Measurements from ENCODE around the gene PRPF6. TPM values are rescaled to one million over a fixed set of nuclear protein-coding genes. Genes with fewer than 3 reads are reported as not detected.

The PRPF6 gene, protein sequence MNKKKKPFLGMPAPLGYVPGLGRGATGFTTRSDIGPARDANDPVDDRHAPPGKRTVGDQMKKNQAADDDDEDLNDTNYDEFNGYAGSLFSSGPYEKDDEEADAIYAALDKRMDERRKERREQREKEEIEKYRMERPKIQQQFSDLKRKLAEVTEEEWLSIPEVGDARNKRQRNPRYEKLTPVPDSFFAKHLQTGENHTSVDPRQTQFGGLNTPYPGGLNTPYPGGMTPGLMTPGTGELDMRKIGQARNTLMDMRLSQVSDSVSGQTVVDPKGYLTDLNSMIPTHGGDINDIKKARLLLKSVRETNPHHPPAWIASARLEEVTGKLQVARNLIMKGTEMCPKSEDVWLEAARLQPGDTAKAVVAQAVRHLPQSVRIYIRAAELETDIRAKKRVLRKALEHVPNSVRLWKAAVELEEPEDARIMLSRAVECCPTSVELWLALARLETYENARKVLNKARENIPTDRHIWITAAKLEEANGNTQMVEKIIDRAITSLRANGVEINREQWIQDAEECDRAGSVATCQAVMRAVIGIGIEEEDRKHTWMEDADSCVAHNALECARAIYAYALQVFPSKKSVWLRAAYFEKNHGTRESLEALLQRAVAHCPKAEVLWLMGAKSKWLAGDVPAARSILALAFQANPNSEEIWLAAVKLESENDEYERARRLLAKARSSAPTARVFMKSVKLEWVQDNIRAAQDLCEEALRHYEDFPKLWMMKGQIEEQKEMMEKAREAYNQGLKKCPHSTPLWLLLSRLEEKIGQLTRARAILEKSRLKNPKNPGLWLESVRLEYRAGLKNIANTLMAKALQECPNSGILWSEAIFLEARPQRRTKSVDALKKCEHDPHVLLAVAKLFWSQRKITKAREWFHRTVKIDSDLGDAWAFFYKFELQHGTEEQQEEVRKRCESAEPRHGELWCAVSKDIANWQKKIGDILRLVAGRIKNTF
- 10 to 100 TPM; 51.2 to 64.4 (median 59.1) TPM for total RNA-seq
- long read RNA-seq, donor 1, transcript PRPF6-201 (21 exons, 3,044 nt) = major isoform, 190 of 265 reads
- long read RNA-seq, donor 1, partial matches to known transcripts = 57 of 265 reads
- long read RNA-seq, donor 1, other reads (novel, unspliced or antisense) = 18 of 265 reads
- long read RNA-seq, donor 2, transcript PRPF6-201 (21 exons, 3,044 nt) = major isoform, 27 of 52 reads
- long read RNA-seq, donor 2, partial matches to known transcripts = 21 of 52 reads
- long read RNA-seq, donor 2, other reads (novel, unspliced or antisense) = 4 of 52 reads

DNA sequence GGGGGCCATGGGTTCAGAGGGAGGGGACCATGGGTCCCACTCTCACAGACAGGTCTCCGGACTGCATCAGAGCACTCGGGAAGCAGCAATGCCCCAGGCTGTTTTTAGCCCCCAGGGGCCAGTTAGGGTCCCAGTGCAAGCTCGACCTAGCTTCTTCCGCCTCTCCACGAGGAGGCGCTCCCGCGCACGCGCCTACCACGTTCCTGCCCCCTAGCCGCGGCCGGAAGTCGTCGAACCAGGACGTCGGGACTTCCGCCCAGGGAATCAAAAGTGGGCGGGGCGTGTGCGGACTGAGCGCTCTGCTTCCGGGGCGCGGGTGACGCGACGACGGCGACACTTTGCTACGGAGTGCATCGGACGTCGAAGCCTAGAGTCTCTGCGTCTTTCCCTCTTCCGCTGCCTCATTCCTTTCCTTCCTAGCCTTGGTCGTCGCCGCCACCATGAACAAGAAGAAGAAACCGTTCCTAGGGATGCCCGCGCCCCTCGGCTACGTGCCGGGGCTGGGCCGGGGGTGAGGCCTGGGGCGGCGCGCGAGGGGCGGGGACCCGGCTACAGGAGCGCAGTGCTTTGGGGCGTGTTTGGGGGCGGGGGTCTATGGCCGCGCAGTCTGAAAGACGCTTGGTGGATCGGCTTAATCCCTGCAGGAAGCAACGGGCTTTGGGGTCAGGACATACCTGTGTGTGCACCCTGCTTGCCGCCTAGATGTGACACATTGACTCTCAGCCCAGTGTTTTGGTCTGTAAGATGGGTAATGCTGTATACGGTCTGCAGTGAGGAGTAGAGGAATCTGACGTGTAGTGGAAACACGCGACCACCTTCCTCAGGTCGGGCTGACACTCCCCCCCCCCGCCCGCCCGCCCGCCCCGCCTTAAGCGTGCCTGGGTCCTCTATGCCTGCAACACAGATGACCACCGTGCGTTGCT, at the start of gene PRPF6:
TSS of gene PRPF6 (plus strand) at position 327 of the 923 bp plus-strand sequence. CDS start at position 441, 114 bp downstream.
- H3K4me1 ChIP-seq (ENCODE audit: low read depth) = peaks cover 29% of the 10 kb centered on the region
- peak; percentile 92 for ATAC-seq
- intact Hi-C loops (cut with DNase I, micrococcal nuclease) = no loop called here
- TF ChIP-seq, protein P1, sequence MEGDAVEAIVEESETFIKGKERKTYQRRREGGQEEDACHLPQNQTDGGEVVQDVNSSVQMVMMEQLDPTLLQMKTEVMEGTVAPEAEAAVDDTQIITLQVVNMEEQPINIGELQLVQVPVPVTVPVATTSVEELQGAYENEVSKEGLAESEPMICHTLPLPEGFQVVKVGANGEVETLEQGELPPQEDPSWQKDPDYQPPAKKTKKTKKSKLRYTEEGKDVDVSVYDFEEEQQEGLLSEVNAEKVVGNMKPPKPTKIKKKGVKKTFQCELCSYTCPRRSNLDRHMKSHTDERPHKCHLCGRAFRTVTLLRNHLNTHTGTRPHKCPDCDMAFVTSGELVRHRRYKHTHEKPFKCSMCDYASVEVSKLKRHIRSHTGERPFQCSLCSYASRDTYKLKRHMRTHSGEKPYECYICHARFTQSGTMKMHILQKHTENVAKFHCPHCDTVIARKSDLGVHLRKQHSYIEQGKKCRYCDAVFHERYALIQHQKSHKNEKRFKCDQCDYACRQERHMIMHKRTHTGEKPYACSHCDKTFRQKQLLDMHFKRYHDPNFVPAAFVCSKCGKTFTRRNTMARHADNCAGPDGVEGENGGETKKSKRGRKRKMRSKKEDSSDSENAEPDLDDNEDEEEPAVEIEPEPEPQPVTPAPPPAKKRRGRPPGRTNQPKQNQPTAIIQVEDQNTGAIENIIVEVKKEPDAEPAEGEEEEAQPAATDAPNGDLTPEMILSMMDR (IDR thresholded peaks at IDR 0.05) = peak; percentile 87
- peak within 1 kb of the TSS; percentile 91 for H3K4me3 ChIP-seq
- DNase-seq = peak; percentile 94 to 97 (median 97)
- peaks cover 17% of the 10 kb centered on the region for H3K36me3 ChIP-seq (ENCODE audit: low read depth)
- H3K9me3 ChIP-seq = no peaks in the 10 kb centered on the region

DNA sequence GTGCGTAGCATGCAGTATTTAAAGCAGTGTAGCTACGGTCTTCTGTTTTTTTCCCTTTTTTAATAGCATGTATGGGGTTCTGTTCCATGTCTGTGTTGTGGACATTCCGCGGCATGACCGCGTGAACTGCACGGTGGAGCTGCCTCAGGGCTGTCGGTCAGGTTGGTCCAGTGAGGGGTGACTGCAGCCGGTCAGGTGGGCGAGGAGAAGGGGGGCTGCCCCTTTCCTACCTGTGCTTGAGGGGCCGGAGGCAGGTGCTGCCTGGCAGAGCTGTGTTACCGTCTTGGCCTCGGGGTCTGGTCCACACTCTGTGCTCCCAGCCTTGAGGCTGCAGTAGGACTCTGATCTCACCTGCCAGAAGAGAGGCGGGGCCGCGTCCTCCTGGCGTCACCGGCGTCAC, 49.2 kb upstream of the PRPF6 start:
- DNase-seq = no peak
- TF ChIP-seq, protein P1 (IDR thresholded peaks at IDR 0.05) = no peak
- intact Hi-C loops (cut with DNase I, micrococcal nuclease) = no loop called here
- H3K4me1 ChIP-seq (ENCODE audit: low read depth) = no peaks in the 10 kb centered on the region
- peaks cover 6% of the 10 kb centered on the region for H3K36me3 ChIP-seq (ENCODE audit: low read depth)
- H3K4me3 ChIP-seq = no peak overlapping the region
- H3K9me3 ChIP-seq = no peaks in the 10 kb centered on the region
- no peak for ATAC-seq

DNA sequence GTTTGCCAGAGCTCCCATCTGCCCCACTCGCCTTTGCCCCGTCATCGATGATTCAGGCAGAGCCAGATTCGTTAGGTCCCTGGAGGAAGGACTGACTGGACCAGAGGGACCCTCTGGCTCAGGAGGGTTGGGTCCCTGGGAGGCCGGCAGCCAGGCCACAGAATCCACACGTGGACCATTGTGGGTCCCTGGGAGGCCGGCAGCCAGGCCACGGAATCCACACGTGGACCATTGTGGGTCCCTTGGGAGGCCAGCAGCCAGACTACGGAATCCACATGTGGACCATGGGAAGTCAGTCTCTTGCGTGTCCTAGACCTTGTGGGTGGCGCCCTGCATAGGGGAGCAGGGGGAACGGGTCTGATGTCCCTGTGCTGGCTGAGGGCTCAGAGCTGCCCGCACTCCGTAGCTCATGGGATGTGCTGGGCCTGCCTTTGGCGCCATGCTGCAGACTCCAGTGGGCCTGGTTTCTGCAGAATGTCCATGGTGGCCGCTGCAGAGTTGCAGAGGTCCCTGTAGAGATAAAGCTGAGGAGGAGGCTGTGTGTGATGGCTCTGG, 48.2 kb upstream of the PRPF6 start:
- DNase-seq (no peak), ATAC-seq (no peak)
- intact Hi-C loops (cut with DNase I, micrococcal nuclease) = no loop called here
- H3K36me3 ChIP-seq (ENCODE audit: low read depth) = peaks cover 6% of the 10 kb centered on the region
- no peaks in the 10 kb centered on the region for H3K4me1 ChIP-seq (ENCODE audit: low read depth)
- no peaks in the 10 kb centered on the region for H3K9me3 ChIP-seq
- TF ChIP-seq, protein P1 (IDR thresholded peaks at IDR 0.05) = no peak
- H3K4me3 ChIP-seq = no peak overlapping the region

DNA sequence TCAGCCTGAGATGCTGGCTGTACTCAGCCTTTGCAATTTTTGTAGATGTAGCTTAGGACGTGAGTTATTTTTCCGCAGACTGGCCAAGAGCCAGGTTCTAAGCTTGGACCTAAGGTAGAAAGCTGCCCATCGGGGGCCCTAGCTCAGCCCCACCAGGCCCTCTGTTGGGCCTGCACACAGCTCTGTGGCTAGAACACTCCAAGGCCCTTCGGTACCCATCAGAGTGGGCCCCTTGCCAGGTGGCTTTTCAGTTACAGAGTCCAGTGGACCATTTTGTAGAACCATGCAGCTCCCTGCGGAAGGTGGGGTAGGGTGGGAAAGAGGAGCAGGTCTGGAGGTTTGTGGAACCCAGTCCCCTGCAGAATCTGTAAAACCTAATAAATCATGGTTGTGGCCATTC, 47.3 kb upstream of the PRPF6 start:
- ATAC-seq = no peak

More for the DNA sequence above, 47.3 kb upstream of the PRPF6 start:
- intact Hi-C loops (cut with DNase I, micrococcal nuclease) = no loop called here
- Histone ChIP-seq H3K4me1 (ENCODE audit: low read depth) (no peaks in the 10 kb centered on the region), H3K36me3 (ENCODE audit: low read depth) (peaks cover 6% of the 10 kb centered on the region), H3K4me3 (no peak overlapping the region), H3K9me3 (no peaks in the 10 kb centered on the region)
- no peak for DNase-seq
- TF ChIP-seq, protein P1 (IDR thresholded peaks at IDR 0.05) = no peak

All from mucosa of descending colon (tissue), 3 donors.